Stimulated activated CD8-positive, alpha-beta memory T cell treated with anti-CD3 and anti-CD28 coated beads, Interleukin-4, amount 100 ng/mL, for 24 hours (primary cell): ENCODE results near the gene SORL1.
A peak's percentile ranks its signal among the peaks of the same experiment; 100 is the strongest.
"Not testable (repeated sequence)": the region's sequence is repeated elsewhere in the genome, so short reads cannot be mapped to it uniquely, and the experiment has no call there.

Experiments
- DNase-seq: peaks from one replicate; pipeline ENCODE4 v3.0.0-alpha.2; 2020; ENCODE audit warnings: low read depth

Gene SORL1

GRCh38 chr11:121478895-121479697, 27.0 kb downstream of the SORL1 start:
- no peak for DNase-seq

GRCh38 chr11:121479698-121480238, 27.7 kb downstream of the SORL1 start:
- no peak for DNase-seq

DNA sequence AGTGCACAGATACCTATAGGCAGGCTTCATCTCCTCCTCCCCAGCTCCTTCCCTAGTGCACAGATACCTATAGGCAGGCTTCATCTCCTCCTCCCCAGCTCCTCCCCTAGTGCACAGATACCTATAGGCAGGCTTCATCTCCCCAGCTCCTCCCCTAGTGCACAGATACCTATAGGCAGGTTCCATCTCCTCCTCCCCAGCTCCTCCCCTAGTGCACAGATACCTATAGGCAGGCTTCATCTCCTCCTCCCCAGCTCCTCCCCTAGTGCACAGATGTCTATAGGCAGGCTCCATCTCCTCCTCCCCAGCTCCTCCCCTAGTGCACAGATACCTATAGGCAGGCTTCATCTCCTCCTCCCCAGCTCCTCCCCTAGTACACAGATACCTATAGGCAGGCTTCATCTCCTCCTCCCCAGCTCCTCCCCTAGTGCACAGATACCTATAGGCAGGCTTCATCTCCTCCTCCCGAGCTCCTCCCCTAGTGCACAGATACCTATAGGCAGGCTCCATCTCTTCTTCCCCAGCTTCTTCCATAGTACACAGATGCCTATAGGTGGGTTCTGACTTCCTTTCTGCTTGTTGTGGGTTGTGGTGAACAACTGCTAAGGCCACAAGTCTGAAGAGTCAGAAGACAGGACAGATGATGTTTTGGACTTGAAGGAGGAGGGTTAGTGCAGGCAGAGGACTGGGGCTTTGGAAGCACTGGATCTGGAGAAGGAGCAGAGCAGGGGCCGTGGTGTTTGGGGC, 29.5 kb downstream of the SORL1 start:
- DNase-seq, result not testable (repeated sequence)

GRCh38 chr11:121482231-121483129, 30.4 kb downstream of the SORL1 start:
- no peak for DNase-seq

- DNase-seq, result no peak
Observed at GRCh38 chr11:121483805-121484480, 31.8 kb downstream of the SORL1 start.

DNA sequence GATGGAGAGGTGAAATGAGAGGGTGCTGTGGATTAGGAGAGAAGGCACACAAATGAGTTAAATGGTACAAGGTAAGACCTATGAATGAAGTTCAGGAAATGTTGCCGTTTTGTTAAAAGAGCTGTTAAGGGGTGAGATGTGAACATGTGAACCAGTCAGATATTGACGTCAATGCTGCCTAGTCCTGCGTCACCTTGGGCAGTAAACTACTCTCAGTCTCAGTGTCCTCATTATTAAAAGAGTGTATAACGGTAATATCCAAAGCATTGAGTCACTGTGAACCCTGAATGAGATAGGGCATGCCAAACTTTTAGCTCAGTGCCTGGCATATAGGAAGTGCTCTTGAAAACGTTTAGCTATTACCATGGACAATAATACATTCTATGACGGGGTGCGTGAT, 33.1 kb downstream of the SORL1 start:
- DNase-seq, result no peak

DNA sequence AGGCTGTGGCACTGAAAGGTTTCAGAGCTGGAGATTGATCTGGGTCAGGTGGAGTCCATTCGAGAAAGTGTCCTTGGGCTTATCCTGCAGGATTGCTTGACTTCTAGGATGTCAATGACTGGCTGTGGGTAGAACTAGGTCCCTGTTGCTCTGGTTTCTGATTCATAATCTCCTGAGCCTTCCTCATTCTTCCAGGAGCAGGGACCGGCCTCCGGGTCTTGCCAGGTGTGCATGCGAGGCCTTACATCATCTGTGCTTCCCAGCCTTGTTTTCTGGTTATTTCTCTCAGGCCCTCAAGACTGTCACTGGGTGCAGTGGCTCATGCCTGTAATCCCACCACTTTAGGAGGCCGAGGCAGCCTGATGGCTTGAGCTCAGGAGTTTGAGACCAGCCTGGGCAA, 33.9 kb downstream of the SORL1 start:
- DNase-seq, result no peak

DNA sequence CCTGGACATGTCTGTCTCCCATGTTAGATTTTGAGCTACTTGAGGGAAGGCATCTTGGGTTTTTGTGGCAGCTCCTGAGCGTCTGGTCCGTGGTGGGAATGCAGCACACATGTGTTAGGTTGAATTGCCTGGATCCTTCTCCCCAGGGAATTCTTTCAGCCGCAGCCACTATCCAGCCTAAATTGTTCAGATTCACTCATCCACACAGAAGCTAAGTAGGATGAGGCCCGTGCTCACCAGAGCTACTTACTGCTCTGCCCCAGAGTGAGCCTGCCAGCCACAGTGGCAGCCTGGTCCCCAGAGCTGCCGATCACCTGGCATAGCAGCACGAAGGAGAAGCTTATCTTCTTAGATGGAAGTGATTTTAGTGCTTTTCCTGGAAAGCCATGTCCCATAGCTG, 35.1 kb downstream of the SORL1 start:
- DNase-seq, result no peak

- DNase-seq, result no peak
Observed at GRCh38 chr11:121488170-121488569, 36.1 kb downstream of the SORL1 start.

GRCh38 chr11:121488641-121489040, 36.5 kb downstream of the SORL1 start:
- no peak for DNase-seq

GRCh38 chr11:121489823-121490222, 37.7 kb downstream of the SORL1 start:
- no peak for DNase-seq

DNA sequence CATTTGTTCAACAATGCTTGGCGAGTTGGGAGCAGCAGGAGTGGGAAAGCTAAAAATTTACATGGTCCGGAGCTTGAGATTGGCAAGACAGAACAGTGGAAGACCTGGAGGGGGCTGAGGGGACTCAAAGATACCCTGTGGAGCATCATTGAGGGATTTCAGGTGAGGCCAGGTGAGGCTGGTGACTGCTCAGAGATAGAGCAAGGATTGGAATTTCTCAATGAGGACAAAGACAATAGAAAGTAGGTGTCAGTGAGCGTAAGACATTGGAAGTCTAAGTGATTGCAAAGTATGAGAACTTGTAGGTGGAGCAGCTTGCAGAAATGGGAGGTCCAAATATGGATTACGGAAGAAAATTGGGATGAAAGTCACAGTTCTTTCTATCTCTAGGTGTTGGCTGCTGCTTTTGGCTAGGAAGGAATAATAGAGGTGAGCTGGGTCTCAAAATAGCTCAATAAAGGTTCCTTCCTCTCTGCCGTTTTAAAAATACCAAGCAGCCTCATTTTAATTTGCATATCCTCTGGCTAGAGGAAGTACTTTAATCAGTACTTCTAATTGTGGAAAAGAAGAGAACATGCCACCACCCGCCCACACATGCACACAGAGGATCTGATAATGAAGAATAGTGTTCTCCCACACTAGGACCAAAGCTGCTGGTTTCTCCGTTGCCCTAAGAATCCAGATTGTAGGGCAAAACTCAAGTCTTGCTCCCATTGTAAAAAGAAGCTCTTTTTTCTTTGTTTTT, 42.4 kb downstream of the SORL1 start:
- peak; percentile 43 for DNase-seq

- no peak for DNase-seq
Observed at GRCh38 chr11:121497176-121497998, 45.3 kb downstream of the SORL1 start.

- no peak for DNase-seq
Observed at GRCh38 chr11:121499405-121499804, 47.3 kb downstream of the SORL1 start.

GRCh38 chr11:121500275-121500674, 48.2 kb downstream of the SORL1 start:
- no peak for DNase-seq

DNA sequence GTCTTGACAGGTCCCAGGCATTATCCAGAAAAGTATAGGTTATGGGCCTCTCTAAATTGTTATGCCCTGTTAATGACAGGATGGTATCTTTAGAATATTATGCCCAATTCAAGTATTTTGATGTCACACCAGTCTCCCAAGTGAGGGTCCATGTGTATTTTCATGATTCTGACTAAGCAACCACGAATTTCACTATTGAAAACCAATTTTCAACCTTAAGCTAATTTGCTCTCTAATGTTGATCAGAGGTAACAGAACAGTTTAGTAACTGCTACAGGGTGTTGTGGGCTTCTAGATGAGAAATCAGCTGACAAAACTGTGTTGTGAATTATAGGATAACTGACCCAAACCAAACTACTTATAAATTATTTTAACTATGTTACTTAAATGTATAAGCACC, 48.6 kb downstream of the SORL1 start:
- no peak for DNase-seq

DNA sequence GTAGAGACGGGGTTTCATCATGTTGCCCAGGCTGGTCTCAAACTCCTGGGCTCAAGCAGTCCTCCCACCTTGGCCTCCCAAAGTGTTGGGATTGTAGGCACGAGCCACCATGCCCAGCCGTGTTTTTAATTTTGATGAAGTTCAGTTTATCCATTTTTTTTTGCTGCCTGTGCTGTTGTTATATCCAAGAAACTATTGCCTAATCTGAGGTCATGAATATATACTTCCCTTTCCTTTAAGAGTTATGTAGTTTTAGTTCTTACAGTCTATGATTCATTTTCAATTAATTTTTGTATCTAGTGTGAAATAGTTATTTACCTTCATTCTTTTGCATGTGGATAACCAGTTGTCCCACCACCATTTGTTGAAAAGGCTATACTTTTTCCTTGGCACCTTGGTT, 50.9 kb downstream of the SORL1 start:
- DNase-seq, result no peak

- not testable (repeated sequence) for DNase-seq
Observed at GRCh38 chr11:121506237-121506636, 54.1 kb downstream of the SORL1 start.

DNA sequence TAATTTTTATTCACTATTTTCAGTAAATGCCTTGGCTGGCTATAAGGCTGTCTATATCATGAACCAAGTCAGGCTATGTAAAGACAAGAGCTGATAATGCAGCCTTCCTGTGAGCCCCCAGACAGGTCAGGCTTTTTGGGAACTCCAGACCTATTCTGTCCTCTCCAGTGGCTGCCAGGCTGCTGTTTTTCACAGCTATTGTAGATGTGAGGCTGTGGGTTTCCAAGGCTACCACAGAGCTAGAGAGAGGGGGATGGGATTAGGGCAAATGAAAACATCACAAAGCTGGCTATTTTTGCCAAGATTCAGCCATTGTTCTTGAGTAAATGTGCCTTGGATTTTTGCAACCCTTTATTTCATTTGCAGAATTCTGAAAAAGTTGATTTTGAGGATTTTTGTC, 56.3 kb downstream of the SORL1 start:
- DNase-seq, result no peak

GRCh38 chr11:121510438-121510837, 58.3 kb downstream of the SORL1 start:
- DNase-seq, result no peak
